OCI-LY1 (cell line): Measurements from ENCODE around the gene SLC38A6.

ENCODE experiments used
- EZH2 ChIP-seq: fragments of 200-600 bp; sonication (generic), shearing (Covaris generic); IDR thresholded peaks from 2 replicates; pipeline ENCODE4 v1.8.0; 2017; ENCODE audit warnings: borderline replicate concordance, mixed run types, mild to moderate bottlenecking, antibody characterized with exemption, low read length, moderate library complexity, mixed read lengths
- TF ChIP-seq, protein P1 (sequence below): fragments of 200-600 bp; sonication (generic), shearing (Covaris generic); IDR thresholded peaks from 2 replicates; pipeline ENCODE4 v1.5.1; 2017; ENCODE audit warnings: mild to moderate bottlenecking, antibody characterized with exemption, low read length, moderate library complexity, mixed read lengths

DNA sequence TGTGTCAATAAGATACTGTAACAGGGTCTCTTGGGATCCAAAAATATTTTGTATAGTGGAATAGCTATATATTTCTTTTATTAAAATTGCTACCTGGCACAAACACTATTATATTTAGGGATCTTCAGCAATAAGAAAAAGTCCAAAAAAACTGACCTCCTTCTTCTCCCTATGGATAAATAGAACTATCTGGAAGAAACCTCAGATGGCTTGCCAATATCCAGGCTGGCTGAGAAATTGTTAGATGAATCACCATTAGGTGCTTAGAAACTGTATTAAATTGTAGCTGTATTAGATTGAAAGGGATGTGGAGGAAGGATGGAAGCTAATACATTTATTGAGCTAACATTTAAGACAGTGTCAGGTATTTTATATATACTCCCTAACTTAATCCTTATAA, 66.0 kb downstream of the SLC38A6 start:
- TF ChIP-seq, protein P1, sequence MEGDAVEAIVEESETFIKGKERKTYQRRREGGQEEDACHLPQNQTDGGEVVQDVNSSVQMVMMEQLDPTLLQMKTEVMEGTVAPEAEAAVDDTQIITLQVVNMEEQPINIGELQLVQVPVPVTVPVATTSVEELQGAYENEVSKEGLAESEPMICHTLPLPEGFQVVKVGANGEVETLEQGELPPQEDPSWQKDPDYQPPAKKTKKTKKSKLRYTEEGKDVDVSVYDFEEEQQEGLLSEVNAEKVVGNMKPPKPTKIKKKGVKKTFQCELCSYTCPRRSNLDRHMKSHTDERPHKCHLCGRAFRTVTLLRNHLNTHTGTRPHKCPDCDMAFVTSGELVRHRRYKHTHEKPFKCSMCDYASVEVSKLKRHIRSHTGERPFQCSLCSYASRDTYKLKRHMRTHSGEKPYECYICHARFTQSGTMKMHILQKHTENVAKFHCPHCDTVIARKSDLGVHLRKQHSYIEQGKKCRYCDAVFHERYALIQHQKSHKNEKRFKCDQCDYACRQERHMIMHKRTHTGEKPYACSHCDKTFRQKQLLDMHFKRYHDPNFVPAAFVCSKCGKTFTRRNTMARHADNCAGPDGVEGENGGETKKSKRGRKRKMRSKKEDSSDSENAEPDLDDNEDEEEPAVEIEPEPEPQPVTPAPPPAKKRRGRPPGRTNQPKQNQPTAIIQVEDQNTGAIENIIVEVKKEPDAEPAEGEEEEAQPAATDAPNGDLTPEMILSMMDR, result no peak
- TF ChIP-seq EZH2, result no peak
